RWPE2 (cell line): ENCODE data around the gene RAPGEF3.

Source experiments
- ATAC-seq: fragments of 200-7000 bp; cut with Tn5 transposase; 3 replicates; pipeline ENCODE4 v1.9.1; 2021; ENCODE audit warnings: low read depth
- DNase-seq: peaks from one replicate; pipeline ENCODE4 v3.0.0-alpha.2; 2020; ENCODE audit warnings: low spot score
- H3K27ac ChIP-seq: fragments of 450-650 bp; 2 replicates; pipeline ENCODE4 v1.5.1; 2017; ENCODE audit warnings: mild to moderate bottlenecking; ENCODE audit not compliant: poor library complexity, severe bottlenecking
- H3K27me3 ChIP-seq: fragments of 250-450 bp; sonication (Bioruptor Pico); 2 replicates; pipeline ENCODE4 v1.5.1; 2021; ENCODE audit warnings: mild to moderate bottlenecking, moderate library complexity; ENCODE audit not compliant: insufficient read depth, poor library complexity, severe bottlenecking
- H3K36me3 ChIP-seq: fragments of 250-450 bp; sonication (Bioruptor Pico); 2 replicates; pipeline ENCODE4 v1.5.1; 2020; ENCODE audit warnings: low read depth, mild to moderate bottlenecking, moderate library complexity
- H3K4me1 ChIP-seq: fragments of 250-450 bp; sonication (Bioruptor Pico); 2 replicates; pipeline ENCODE4 v1.5.1; 2021; ENCODE audit warnings: mild to moderate bottlenecking, moderate library complexity; ENCODE audit not compliant: insufficient read depth, poor library complexity, severe bottlenecking
- H3K4me3 ChIP-seq: fragments of 250-450 bp; sonication (Bioruptor Pico); 2 replicates; pipeline ENCODE4 v1.5.1; 2021; ENCODE audit warnings: mild to moderate bottlenecking, moderate library complexity; ENCODE audit not compliant: severe bottlenecking
- H3K9me3 ChIP-seq: fragments of 250-450 bp; sonication (Bioruptor Pico); 2 replicates; pipeline ENCODE4 v1.5.1; 2021; ENCODE audit warnings: mild to moderate bottlenecking, moderate library complexity; ENCODE audit not compliant: severe bottlenecking
- CTCF ChIP-seq: fragments of 450-650 bp; IDR thresholded peaks from one replicate; pipeline ENCODE4 v1.5.1; 2017; ENCODE audit warnings: mild to moderate bottlenecking, moderate library complexity; ENCODE audit not compliant: poor library complexity, severe bottlenecking

The RAPGEF3 gene

GRCh38 chr12:47750916-47751470 lies 7.7 kb downstream of the RAPGEF3 start:
- no peaks in the 10 kb centered on the region for H3K27me3 ChIP-seq
- H3K4me1 ChIP-seq, result peaks cover 45% of the 10 kb centered on the region
- no peaks in the 10 kb centered on the region for H3K9me3 ChIP-seq
- ATAC-seq (no peak), DNase-seq (no peak)
- H3K36me3 ChIP-seq, result peaks cover 21% of the 10 kb centered on the region
- peak overlapping the region; percentile 98 for H3K27ac ChIP-seq
- H3K4me3 ChIP-seq, result no peak overlapping the region
- no peak for TF ChIP-seq CTCF

DNA sequence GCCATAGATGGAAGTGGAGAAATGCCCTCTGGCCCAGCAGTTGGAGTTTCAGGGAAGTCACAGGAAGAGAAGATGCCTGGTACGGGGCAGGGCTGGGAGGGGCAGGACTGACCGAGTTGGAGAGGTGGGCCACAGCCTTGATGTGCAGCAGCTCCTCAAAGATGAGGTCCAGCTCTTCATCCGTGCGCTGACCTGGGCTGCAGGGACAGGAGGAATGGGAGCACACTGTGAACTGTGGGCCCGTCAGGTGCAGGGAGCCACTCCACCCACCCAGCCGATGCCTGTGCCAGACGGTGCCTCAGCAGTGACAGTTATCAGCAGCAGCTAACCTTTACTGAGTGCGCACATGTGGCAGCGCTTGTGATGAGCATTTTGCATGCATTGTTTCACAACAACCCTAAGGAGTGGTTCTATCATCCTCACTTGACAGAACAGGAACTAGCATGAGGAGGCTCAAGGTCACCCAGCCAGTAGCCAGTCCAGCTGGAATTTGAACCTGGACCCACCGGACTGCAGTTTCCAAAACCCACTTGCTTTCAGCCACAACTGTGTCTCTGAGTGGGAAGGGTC lies 8.4 kb downstream of the RAPGEF3 start:
- Histone ChIP-seq H3K4me1 (peaks cover 38% of the 10 kb centered on the region), H3K36me3 (peaks cover 21% of the 10 kb centered on the region), H3K27ac (no peak overlapping the region), H3K9me3 (no peaks in the 10 kb centered on the region), H3K27me3 (no peaks in the 10 kb centered on the region), H3K4me3 (no peak overlapping the region)
- no peak for ATAC-seq
- TF ChIP-seq CTCF, result no peak
- peak; percentile 56 for DNase-seq

DNA sequence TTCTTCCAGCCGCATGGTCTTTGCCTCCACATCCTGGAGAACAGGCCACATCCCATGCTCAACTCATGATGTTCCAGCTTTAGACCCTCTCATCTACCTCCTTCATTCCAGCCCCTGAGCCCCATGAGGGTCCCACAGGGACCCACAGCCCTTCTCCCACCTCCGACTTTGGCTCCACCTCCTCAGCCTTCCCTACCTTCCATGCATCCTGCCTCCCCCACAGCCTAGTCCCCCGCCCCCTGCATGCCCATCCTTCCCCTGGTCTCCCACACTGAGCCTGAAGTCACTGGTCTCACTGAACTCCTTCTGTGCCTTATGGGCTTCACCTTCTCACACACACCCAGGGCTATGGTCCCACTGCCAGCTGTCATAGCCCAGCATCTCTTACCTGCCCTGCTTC lies 9.8 kb downstream of the RAPGEF3 start:
- no peak for ATAC-seq
- H3K9me3 ChIP-seq, result no peaks in the 10 kb centered on the region
- peaks cover 24% of the 10 kb centered on the region for H3K4me1 ChIP-seq
- H3K27ac ChIP-seq, result no peak overlapping the region
- H3K36me3 ChIP-seq, result peaks cover 21% of the 10 kb centered on the region
- DNase-seq, result no peak
- no peak for TF ChIP-seq CTCF
- H3K27me3 ChIP-seq, result no peaks in the 10 kb centered on the region
- no peak overlapping the region for H3K4me3 ChIP-seq

GRCh38 chr12:47748507-47748828 lies 10.2 kb downstream of the RAPGEF3 start:
- no peak overlapping the region for H3K4me3 ChIP-seq
- no peaks in the 10 kb centered on the region for H3K27me3 ChIP-seq
- DNase-seq (no peak), ATAC-seq (no peak)
- H3K4me1 ChIP-seq, result peaks cover 19% of the 10 kb centered on the region
- H3K9me3 ChIP-seq, result no peaks in the 10 kb centered on the region
- no peak for TF ChIP-seq CTCF
- H3K36me3 ChIP-seq, result peaks cover 21% of the 10 kb centered on the region
- H3K27ac ChIP-seq, result no peak overlapping the region
